ENCODE measurements around the gene UHRF1. TPM values are rescaled to one million over a fixed set of nuclear protein-coding genes. Genes with fewer than 3 reads are reported as not detected.
A peak's percentile ranks its signal among the peaks of the same experiment; 100 is the strongest.

Gene UHRF1
- total and polyA plus RNA-seq, 4 donors = 3.2 to 7.5 (median 4.5) TPM

DNA sequence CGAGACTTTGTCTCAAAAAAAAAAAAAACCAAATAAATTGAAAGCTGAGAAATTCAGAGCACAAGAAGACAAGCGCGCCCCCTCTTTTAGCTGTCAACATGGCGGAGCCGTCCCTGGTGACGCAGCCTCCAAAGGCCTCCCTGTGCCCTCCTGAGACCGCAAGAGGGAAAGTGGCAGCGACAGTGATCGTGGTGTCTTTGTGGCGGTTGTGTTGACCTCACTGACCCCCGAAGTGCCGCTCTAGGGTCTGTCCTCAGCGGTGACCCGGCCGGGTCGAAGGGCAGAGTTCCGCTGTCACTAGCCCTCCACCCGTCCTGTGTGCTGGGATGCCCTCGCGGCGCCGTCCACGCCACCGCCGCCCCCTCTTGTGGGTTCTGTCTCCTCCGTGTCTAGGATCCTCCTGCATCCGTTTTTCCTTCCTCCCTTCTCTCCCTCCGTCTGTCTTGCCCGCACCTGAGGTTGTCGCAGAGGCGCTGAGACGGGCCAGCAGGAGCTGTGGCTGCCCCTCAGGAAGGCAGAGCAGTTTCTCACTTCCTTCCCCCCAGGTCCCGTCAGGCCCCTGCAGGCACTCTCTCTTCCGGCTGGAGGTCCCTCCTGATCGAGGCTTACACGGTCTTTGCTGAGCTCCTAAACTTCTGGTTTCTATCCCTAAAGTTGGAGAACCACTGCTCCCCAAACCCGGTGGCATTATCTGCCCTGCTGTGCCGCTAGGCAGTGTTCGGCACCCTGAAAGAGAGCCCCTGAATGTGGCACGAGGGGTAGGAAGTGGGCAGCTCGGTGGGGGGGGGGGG lies 7.2 kb downstream of the UHRF1 start:
- ATAC-seq (ENCODE audit: insufficient read depth, low FRiP score) (no peak), DNase-seq (no peak)
- TF ChIP-seq, protein P1, sequence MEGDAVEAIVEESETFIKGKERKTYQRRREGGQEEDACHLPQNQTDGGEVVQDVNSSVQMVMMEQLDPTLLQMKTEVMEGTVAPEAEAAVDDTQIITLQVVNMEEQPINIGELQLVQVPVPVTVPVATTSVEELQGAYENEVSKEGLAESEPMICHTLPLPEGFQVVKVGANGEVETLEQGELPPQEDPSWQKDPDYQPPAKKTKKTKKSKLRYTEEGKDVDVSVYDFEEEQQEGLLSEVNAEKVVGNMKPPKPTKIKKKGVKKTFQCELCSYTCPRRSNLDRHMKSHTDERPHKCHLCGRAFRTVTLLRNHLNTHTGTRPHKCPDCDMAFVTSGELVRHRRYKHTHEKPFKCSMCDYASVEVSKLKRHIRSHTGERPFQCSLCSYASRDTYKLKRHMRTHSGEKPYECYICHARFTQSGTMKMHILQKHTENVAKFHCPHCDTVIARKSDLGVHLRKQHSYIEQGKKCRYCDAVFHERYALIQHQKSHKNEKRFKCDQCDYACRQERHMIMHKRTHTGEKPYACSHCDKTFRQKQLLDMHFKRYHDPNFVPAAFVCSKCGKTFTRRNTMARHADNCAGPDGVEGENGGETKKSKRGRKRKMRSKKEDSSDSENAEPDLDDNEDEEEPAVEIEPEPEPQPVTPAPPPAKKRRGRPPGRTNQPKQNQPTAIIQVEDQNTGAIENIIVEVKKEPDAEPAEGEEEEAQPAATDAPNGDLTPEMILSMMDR (IDR thresholded peaks at IDR 0.05; ENCODE audit: control extremely low read depth, extremely low read depth) = no peak
- H3K4me1 ChIP-seq (ENCODE audit: control insufficient read depth in 5 of 5, insufficient read depth in 5 of 5, low read length in 5 of 5) = peaks cover 0 to 8% (median 1%) of the 10 kb centered on the region in 5 donors
- H3K36me3 ChIP-seq (ENCODE audit: control insufficient read depth in 4 of 4, insufficient read depth in 4 of 4, low read length in 4 of 4) = peaks cover 0 to 5% (median 2%) of the 10 kb centered on the region in 4 donors
- peak overlapping the region in 1 of 2 donors; percentile 9 for H3K9ac ChIP-seq (ENCODE audit: insufficient read depth in 1 of 2, low read length in 2 of 2)
- H3K27ac ChIP-seq (ENCODE audit: low read depth in 1 of 2, low read length in 1 of 2) = peak overlapping the region in 1 of 2 donors; percentile 76
- H3K4me3 ChIP-seq = peak overlapping the region; percentile 2
- H3K27me3 ChIP-seq (ENCODE audit: control insufficient read depth in 3 of 3, insufficient read depth in 3 of 3, low read length in 2 of 3) = no peaks in the 10 kb centered on the region
- no peaks in the 10 kb centered on the region for H3K9me3 ChIP-seq (ENCODE audit: control insufficient read depth in 4 of 4, insufficient read depth in 3 of 4, low read length in 3 of 4)
- 34 to 58% methylated on average over 41 of the region's 41 CpGs for WGBS, 2 donors

DNA sequence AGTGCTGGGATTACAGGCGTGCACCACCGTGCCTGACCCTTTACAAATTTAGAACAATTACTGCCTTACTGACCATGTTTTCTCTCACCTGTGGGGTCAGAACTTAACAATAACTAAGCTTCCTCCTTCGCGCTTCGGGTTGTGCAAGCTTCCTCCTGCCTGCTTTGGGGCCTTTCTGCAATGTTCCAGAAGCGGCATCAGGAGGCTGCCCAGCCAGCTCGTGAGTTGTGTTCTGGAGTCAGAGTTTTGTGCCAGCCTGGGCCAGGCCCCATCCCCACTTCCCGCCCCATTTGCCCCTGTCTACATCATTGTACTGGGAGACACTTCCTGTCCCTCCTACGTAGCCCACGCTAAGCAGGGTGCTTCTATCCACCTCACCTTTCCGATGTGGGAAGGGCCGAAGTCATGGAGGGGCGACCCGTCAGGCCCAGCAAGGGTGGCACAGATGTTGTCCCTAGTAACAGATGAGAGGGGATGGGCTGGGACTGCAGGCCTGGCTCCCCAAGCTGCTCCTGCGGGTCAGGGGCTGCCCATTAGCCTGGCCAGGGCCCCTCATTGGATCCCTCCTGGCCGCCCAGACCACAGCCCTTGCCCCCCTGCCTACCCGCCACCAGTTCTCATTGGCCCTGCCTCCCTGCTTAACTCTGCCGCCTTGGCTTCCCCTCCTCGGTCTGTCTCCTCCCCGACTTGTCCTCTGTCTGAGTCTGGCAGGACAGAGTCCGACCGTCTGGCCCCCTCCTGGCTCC lies 13.4 kb downstream of the UHRF1 start:
- H3K36me3 ChIP-seq (ENCODE audit: control insufficient read depth in 4 of 4, insufficient read depth in 4 of 4, low read length in 4 of 4) = peaks cover 0 to 5% (median 2%) of the 10 kb centered on the region in 4 donors
- H3K4me1 ChIP-seq (ENCODE audit: control insufficient read depth in 5 of 5, insufficient read depth in 5 of 5, low read length in 5 of 5) = no peaks in the 10 kb centered on the region
- no peak overlapping the region for H3K9ac ChIP-seq (ENCODE audit: insufficient read depth in 1 of 2, low read length in 2 of 2)
- DNase-seq (no peak), ATAC-seq (ENCODE audit: insufficient read depth, low FRiP score) (no peak)
- H3K27ac ChIP-seq (ENCODE audit: low read depth in 1 of 2, low read length in 1 of 2) = no peak overlapping the region
- H3K9me3 ChIP-seq (ENCODE audit: control insufficient read depth in 4 of 4, insufficient read depth in 3 of 4, low read length in 3 of 4) = no peaks in the 10 kb centered on the region
- TF ChIP-seq, protein P1 (IDR thresholded peaks at IDR 0.05; ENCODE audit: control extremely low read depth, extremely low read depth) = no peak
- no peaks in the 10 kb centered on the region for H3K27me3 ChIP-seq (ENCODE audit: control insufficient read depth in 3 of 3, insufficient read depth in 3 of 3, low read length in 2 of 3)
- no peak overlapping the region for H3K4me3 ChIP-seq
- 58 to 84% methylated on average over 20 to 22 of the region's 22 CpGs for WGBS, 2 donors

DNA sequence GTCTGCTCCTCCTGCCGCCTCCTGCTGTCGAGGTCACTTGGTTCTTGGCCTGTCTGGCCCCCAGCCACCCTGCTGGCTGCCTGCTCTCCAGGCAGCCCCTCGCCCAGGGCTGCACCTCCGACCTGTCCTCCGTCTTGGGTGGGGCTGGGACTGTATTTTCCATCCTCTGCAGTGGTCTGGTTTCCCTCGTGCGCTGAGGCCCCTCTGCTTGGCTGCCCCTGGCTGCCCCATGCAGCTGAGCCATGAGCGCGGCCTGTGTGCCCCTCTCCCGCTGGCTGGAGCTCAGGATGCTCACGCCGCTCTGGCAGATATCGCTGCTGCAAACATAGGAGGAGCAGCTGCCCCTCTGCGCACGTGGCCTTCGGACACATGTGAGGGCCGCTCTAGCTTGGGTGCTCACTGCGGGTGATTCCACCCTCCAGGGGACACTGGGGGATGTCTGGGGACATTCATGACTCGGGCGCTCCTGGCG lies 14.0 kb downstream of the UHRF1 start:
- H3K27ac ChIP-seq (ENCODE audit: low read depth in 1 of 2, low read length in 1 of 2) = no peak overlapping the region
- H3K27me3 ChIP-seq (ENCODE audit: control insufficient read depth in 3 of 3, insufficient read depth in 3 of 3, low read length in 2 of 3) = no peaks in the 10 kb centered on the region
- TF ChIP-seq, protein P1 (IDR thresholded peaks at IDR 0.05; ENCODE audit: control extremely low read depth, extremely low read depth) = no peak
- H3K4me3 ChIP-seq = no peak overlapping the region
- no peak overlapping the region for H3K9ac ChIP-seq (ENCODE audit: insufficient read depth in 1 of 2, low read length in 2 of 2)
- ATAC-seq (ENCODE audit: insufficient read depth, low FRiP score) = no peak
- WGBS, 2 donors = 92 to 93% methylated on average over 21 of the region's 21 CpGs
- peaks cover 0 to 5% (median 2%) of the 10 kb centered on the region in 4 donors for H3K36me3 ChIP-seq (ENCODE audit: control insufficient read depth in 4 of 4, insufficient read depth in 4 of 4, low read length in 4 of 4)
- H3K9me3 ChIP-seq (ENCODE audit: control insufficient read depth in 4 of 4, insufficient read depth in 3 of 4, low read length in 3 of 4) = no peaks in the 10 kb centered on the region
- no peaks in the 10 kb centered on the region for H3K4me1 ChIP-seq (ENCODE audit: control insufficient read depth in 5 of 5, insufficient read depth in 5 of 5, low read length in 5 of 5)
- no peak for DNase-seq
